CD14-positive monocyte (primary cell): ENCODE measurements around the gene MOB3B. TPM values are rescaled to one million over a fixed set of nuclear protein-coding genes. Genes with fewer than 3 reads are reported as not detected.
"Not testable (repeated sequence)": the region's sequence is repeated elsewhere in the genome, so short reads cannot be mapped to it uniquely, and the experiment has no call there.

ENCODE experiments used
- DNase-seq, 3 donors: peaks; one replicate each; pipeline ENCODE4 v3.0.0-alpha.2; 2011 to 2022
- H2AFZ ChIP-seq: 2 replicates; pipeline ENCODE4 v1.6.0; 2012; ENCODE audit warnings: mild to moderate bottlenecking, low read depth, low read length, inconsistent platforms; ENCODE audit not compliant: insufficient read depth, poor library complexity, severe bottlenecking
- H3K27ac ChIP-seq, 2 donors: 1 replicate in 1 of 2; 2 replicates in 1 of 2; pipeline ENCODE4 v1.5.1; 2012 to 2013; ENCODE audit warnings: low read length in 2 of 2, control low read depth in 1 of 2, inconsistent platforms in 1 of 2, low read depth in 1 of 2, mild to moderate bottlenecking in 1 of 2
- H3K27me3 ChIP-seq, 2 donors: one replicate each; pipeline versions ENCODE4 v1.6.0 to v1.6.1; 2011 to 2013; ENCODE audit warnings: low read length in 2 of 2; ENCODE audit not compliant: control insufficient read depth in 2 of 2, insufficient read depth in 2 of 2
- H3K36me3 ChIP-seq, 2 donors: replicated peaks in 1 of 2; 1 replicate in 1 of 2; 2 replicates in 1 of 2; pipeline versions ENCODE4 v1.5.1 to v1.6.1; 2012 to 2013; ENCODE audit warnings: low read length in 2 of 2, control low read depth in 1 of 2, inconsistent platforms in 1 of 2, mild to moderate bottlenecking in 1 of 2; ENCODE audit not compliant: insufficient read depth in 2 of 2, control insufficient read depth in 1 of 2
- H3K4me1 ChIP-seq, 2 donors: 1 replicate in 1 of 2; 2 replicates in 1 of 2; pipeline versions ENCODE4 v1.5.1 to v1.6.1; 2012 to 2013; ENCODE audit warnings: low read length in 2 of 2, control low read depth in 1 of 2, inconsistent platforms in 1 of 2, mild to moderate bottlenecking in 1 of 2, moderate library complexity in 1 of 2; ENCODE audit not compliant: insufficient read depth in 2 of 2, control insufficient read depth in 1 of 2
- H3K4me2 ChIP-seq: replicated peaks from 2 replicates; pipeline ENCODE3; 2012; ENCODE audit warnings: low read length, moderate library complexity, mild to moderate bottlenecking; ENCODE audit not compliant: poor library complexity, severe bottlenecking; ENCODE audit errors: extremely low read depth
- H3K4me3 ChIP-seq, 3 experiments: fragments of 200-600 bp in 1 of 3; sonication (generic) in 1 of 3; replicated peaks in 1 of 3; 1 replicate in 2 of 3; 2 replicates in 1 of 3; pipeline ENCODE4 v1.5.1; 2011 to 2013; ENCODE audit warnings: low read length in 3 of 3, mild to moderate bottlenecking in 3 of 3, control low read depth in 2 of 3, low read depth in 2 of 3, inconsistent platforms in 1 of 3, moderate library complexity in 1 of 3
- H3K79me2 ChIP-seq: 2 replicates; pipeline ENCODE4 v1.6.0; 2012; ENCODE audit warnings: mild to moderate bottlenecking, control low read depth, inconsistent platforms, low read length, moderate library complexity; ENCODE audit not compliant: insufficient read depth
- H3K9ac ChIP-seq: 2 replicates; pipeline ENCODE4 v1.6.0; 2017; ENCODE audit warnings: low read length, mild to moderate bottlenecking; ENCODE audit not compliant: insufficient read depth, poor library complexity, severe bottlenecking
- H3K9me3 ChIP-seq, 2 donors: replicated peaks in 1 of 2; 1 replicate in 1 of 2; 2 replicates in 1 of 2; pipeline versions ENCODE4 v1.5.1 to v1.6.1; 2012 to 2013; ENCODE audit warnings: low read length in 2 of 2, control low read depth in 1 of 2; ENCODE audit not compliant: control insufficient read depth in 1 of 2, insufficient read depth in 1 of 2
- H4K20me1 ChIP-seq: 2 replicates; pipeline ENCODE4 v1.6.0; 2012; ENCODE audit warnings: mild to moderate bottlenecking, low read length, control low read depth, moderate library complexity; ENCODE audit not compliant: insufficient read depth
- H3K27ac Mint-ChIP-seq, 7 donors: one replicate each; pipeline ENCODE4 v1.8.0; 2020; ENCODE audit warnings: mild to moderate bottlenecking in 7 of 7, mixed read lengths in 7 of 7, moderate library complexity in 6 of 7, inconsistent platforms in 2 of 7
- H3K27me3 Mint-ChIP-seq, 3 donors: one replicate each; pipeline ENCODE4 v1.8.0; 2021 to 2022; ENCODE audit warnings: low read depth in 3 of 3, mild to moderate bottlenecking in 3 of 3, mixed read lengths in 3 of 3, moderate library complexity in 3 of 3, inconsistent platforms in 1 of 3
- H3K36me3 Mint-ChIP-seq, 2 donors: one replicate each; pipeline ENCODE4 v1.8.0; 2020; ENCODE audit warnings: mixed read lengths in 2 of 2, inconsistent platforms in 1 of 2, mild to moderate bottlenecking in 1 of 2
- H3K4me1 Mint-ChIP-seq: one replicate; pipeline ENCODE4 v1.8.0; 2020; ENCODE audit warnings: mild to moderate bottlenecking, mixed read lengths
- H3K4me3 Mint-ChIP-seq, 2 donors: one replicate each; pipeline ENCODE4 v1.8.0; 2020; ENCODE audit warnings: mild to moderate bottlenecking in 2 of 2, mixed read lengths in 2 of 2, moderate library complexity in 1 of 2
- H3K9me3 Mint-ChIP-seq, 7 donors: one replicate each; pipeline ENCODE4 v1.8.0; 2020 to 2022; ENCODE audit warnings: mixed read lengths in 7 of 7, mild to moderate bottlenecking in 6 of 7, moderate library complexity in 6 of 7, inconsistent platforms in 2 of 7
- WGBS: methylation state at CpG from one replicate; pipeline ENCODE4 v1.1.5; 2013; ENCODE audit warnings: missing lambda C conversion rate; ENCODE audit not compliant: insufficient coverage; 5-methylcytosine and 5-hydroxymethylcytosine counted together
- intact Hi-C, 2 donors: fragments of 100-400 bp; cut with micrococcal nuclease; formaldehyde crosslinking; loops; one replicate each; pipeline versions ENCODE4 v1.15.0 to v1.15.1; 2023
- polyA plus RNA-seq, 3 donors: library from polyadenylated mRNA; depleted of rRNA in 1 of 3; unstranded in 2 of 3; stranded (reverse) in 1 of 3; fragments of 300-500 nt in 2 of 3; fragments of >200 nt in 1 of 3; fragmentation: Illumina TruSeq in 2 of 3; gene quantifications; 1 replicate in 2 of 3; 2 replicates in 1 of 3; pipeline ENCODE4 v1.2.3, GENCODE V29; 2012 to 2021
- TF ChIP-seq, protein P1 (sequence below): fragments of 200-600 bp; IDR thresholded peaks from one replicate; pipeline ENCODE4 v1.8.0; 2022; ENCODE audit warnings: antibody characterized with exemption, mild to moderate bottlenecking

The MOB3B gene
- polyA plus RNA-seq, 3 donors = 1.2 to 2.2 (median 1.4) TPM

GRCh38 chr9:27503623-27504022, 26.0 kb downstream of the MOB3B start:
- TF ChIP-seq, protein P1, sequence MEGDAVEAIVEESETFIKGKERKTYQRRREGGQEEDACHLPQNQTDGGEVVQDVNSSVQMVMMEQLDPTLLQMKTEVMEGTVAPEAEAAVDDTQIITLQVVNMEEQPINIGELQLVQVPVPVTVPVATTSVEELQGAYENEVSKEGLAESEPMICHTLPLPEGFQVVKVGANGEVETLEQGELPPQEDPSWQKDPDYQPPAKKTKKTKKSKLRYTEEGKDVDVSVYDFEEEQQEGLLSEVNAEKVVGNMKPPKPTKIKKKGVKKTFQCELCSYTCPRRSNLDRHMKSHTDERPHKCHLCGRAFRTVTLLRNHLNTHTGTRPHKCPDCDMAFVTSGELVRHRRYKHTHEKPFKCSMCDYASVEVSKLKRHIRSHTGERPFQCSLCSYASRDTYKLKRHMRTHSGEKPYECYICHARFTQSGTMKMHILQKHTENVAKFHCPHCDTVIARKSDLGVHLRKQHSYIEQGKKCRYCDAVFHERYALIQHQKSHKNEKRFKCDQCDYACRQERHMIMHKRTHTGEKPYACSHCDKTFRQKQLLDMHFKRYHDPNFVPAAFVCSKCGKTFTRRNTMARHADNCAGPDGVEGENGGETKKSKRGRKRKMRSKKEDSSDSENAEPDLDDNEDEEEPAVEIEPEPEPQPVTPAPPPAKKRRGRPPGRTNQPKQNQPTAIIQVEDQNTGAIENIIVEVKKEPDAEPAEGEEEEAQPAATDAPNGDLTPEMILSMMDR = no peak
- Mint-ChIP-seq H3K4me1 (peaks cover 34% of the 10 kb centered on the region), H3K36me3 (peaks cover 9 to 11% of the 10 kb centered on the region in 2 donors), H3K27me3 (no peaks in the 10 kb centered on the region), H3K4me3 (no peak overlapping the region), H3K27ac (peak overlapping the region in 1 of 7 donors; percentile 19), H3K9me3 (peaks cover 0 to 1% (median 0%) of the 10 kb centered on the region in 7 donors)
- Histone ChIP-seq H3K9me3 (no peaks in the 10 kb centered on the region), H3K36me3 (peaks cover 0 to 8% of the 10 kb centered on the region in 2 donors), H3K27me3 (no peaks in the 10 kb centered on the region), H3K4me1 (peaks cover 10 to 30% of the 10 kb centered on the region in 2 donors), H2AFZ (no peak overlapping the region), H3K27ac (no peak overlapping the region), H4K20me1 (no peaks in the 10 kb centered on the region), H3K4me2 (no peak overlapping the region), H3K79me2 (no peaks in the 10 kb centered on the region), H3K4me3 (no peak overlapping the region), H3K9ac (no peak overlapping the region)
- WGBS = 96% methylated on average over 3 of the region's 4 CpGs
- intact Hi-C loops = no loop called here
- DNase-seq = no peak

GRCh38 chr9:27500902-27501301, 28.7 kb downstream of the MOB3B start:
- H3K4me3 Mint-ChIP-seq, H3K4me2 ChIP-seq, H3K27me3 Mint-ChIP-seq, H3K27ac ChIP-seq, H3K9me3 Mint-ChIP-seq, H3K36me3 ChIP-seq, H3K9ac ChIP-seq, H3K4me3 ChIP-seq, H4K20me1 ChIP-seq, H3K9me3 ChIP-seq, H3K79me2 ChIP-seq, H2AFZ ChIP-seq, DNase-seq, H3K27me3 ChIP-seq, intact Hi-C loops: not testable (repeated sequence)
- H3K27ac Mint-ChIP-seq = peak overlapping the region in 1 of 7 donors; percentile 78
- peaks cover 4 to 12% of the 10 kb centered on the region in 2 donors for H3K36me3 Mint-ChIP-seq
- peaks cover 34% of the 10 kb centered on the region for H3K4me1 Mint-ChIP-seq
- H3K4me1 ChIP-seq = peaks cover 10 to 30% of the 10 kb centered on the region in 2 donors
- WGBS = no CpG with 5 or more reads among the region's 3 CpGs
